Sigmoid colon (tissue), 7 donors: ENCODE measurements around the gene WDFY4. TPM values are rescaled to one million over a fixed set of nuclear protein-coding genes. Genes with fewer than 3 reads are reported as not detected.

Experiments
- DNase-seq: peaks from one replicate; pipeline ENCODE4 v3.0.0-alpha.2; 2019
- H3K27ac ChIP-seq, 4 donors: fragments of 200-600 bp; sonication (generic); one replicate each; pipeline ENCODE4 v1.5.1; 2016 to 2019; ENCODE audit warnings: mild to moderate bottlenecking in 1 of 4
- H3K27me3 ChIP-seq, 3 donors: fragments of 200-600 bp; sonication (generic); one replicate each; pipeline ENCODE4 v1.5.1; 2019; ENCODE audit warnings: mild to moderate bottlenecking in 1 of 3
- H3K36me3 ChIP-seq, 4 donors: fragments of 200-600 bp; sonication (generic); one replicate each; pipeline ENCODE4 v1.5.1; 2016 to 2019
- H3K4me1 ChIP-seq, 4 donors: fragments of 200-600 bp; sonication (generic); one replicate each; pipeline ENCODE4 v1.5.1; 2017 to 2019
- H3K4me3 ChIP-seq, 4 donors: fragments of 200-600 bp; sonication (generic); one replicate each; pipeline ENCODE4 v1.5.1; 2017 to 2019; ENCODE audit warnings: mild to moderate bottlenecking in 2 of 4, moderate library complexity in 1 of 4
- H3K9me3 ChIP-seq, 4 donors: fragments of 200-600 bp in 3 of 4; sonication (generic) in 3 of 4; one replicate each; pipeline versions ENCODE4 v1.5.1 to v1.6.1; 2013 to 2019
- EP300 ChIP-seq, 4 donors: sonication (generic); formaldehyde crosslinking; IDR thresholded peaks; one replicate each; pipeline ENCODE4 v1.6.1; 2017; ENCODE audit warnings: antibody characterized with exemption in 4 of 4
- POLR2A ChIP-seq, 2 donors: fragments of 450-650 bp; IDR thresholded peaks; one replicate each; pipeline ENCODE4 v1.6.1; 2016; ENCODE audit warnings: antibody characterized with exemption in 2 of 2, mild to moderate bottlenecking in 2 of 2, moderate library complexity in 2 of 2
- POLR2AphosphoS5 ChIP-seq, 4 donors: sonication (generic); formaldehyde crosslinking; IDR thresholded peaks; one replicate each; pipeline ENCODE4 v1.6.1; 2017; ENCODE audit warnings: antibody characterized with exemption in 4 of 4
- WGBS, 2 donors: extraction: QIAGEN DNeasy Blood & Tissue Kit; methylation state at CpG; one replicate each; pipeline ENCODE4 v1.1.7; 2013; 5-methylcytosine and 5-hydroxymethylcytosine counted together
- intact Hi-C: fragments of 100-400 bp; cut with DNase I; formaldehyde crosslinking; loops from one replicate; pipeline ENCODE4 v1.15.1; 2023
- polyA plus RNA-seq, 3 donors: library from polyadenylated mRNA; stranded (reverse); fragments of 200-250 nt; gene quantifications; one replicate each; pipeline ENCODE4 v1.2.3, GENCODE V29; 2013
- total RNA-seq, 4 donors: library from RNA; depleted of rRNA; stranded (reverse); fragments of >200 nt; gene quantifications; one replicate each; pipeline ENCODE4 v1.1.0, GENCODE V29; 2016
- TF ChIP-seq, protein P1 (sequence below), 4 experiments: fragments of 450-650 bp in 3 of 4; fragments of 200-600 bp in 1 of 4; IDR thresholded peaks; one replicate each; pipeline ENCODE4 v1.5.1; 2016 to 2019; ENCODE audit warnings: antibody characterized with exemption in 4 of 4, mild to moderate bottlenecking in 3 of 4, moderate library complexity in 2 of 4
- donor health status: healthy with polysubstance abuse.
- donor health status: Bipolar disorder and iron deficiency.
- donor health status: healthy.

The WDFY4 gene
- total and polyA plus RNA-seq, 7 donors, result 0.60 to 18.6 (median 2.5) TPM

GRCh38 chr10:48677625-48678024 is 7.0 kb upstream of the WDFY4 start:
- Histone ChIP-seq H3K27ac (no peak overlapping the region), H3K4me3 (no peak overlapping the region), H3K9me3 (peaks cover 0 to 4% (median 0%) of the 10 kb centered on the region in 4 donors), H3K36me3 (no peaks in the 10 kb centered on the region), H3K27me3 (peaks cover 0 to 4% (median 0%) of the 10 kb centered on the region in 3 donors), H3K4me1 (no peaks in the 10 kb centered on the region)
- intact Hi-C loops, result no loop called here
- DNase-seq, result no peak
- no peak for TF ChIP-seq POLR2AphosphoS5 (IDR thresholded peaks at IDR 0.05)
- TF ChIP-seq, protein P1, sequence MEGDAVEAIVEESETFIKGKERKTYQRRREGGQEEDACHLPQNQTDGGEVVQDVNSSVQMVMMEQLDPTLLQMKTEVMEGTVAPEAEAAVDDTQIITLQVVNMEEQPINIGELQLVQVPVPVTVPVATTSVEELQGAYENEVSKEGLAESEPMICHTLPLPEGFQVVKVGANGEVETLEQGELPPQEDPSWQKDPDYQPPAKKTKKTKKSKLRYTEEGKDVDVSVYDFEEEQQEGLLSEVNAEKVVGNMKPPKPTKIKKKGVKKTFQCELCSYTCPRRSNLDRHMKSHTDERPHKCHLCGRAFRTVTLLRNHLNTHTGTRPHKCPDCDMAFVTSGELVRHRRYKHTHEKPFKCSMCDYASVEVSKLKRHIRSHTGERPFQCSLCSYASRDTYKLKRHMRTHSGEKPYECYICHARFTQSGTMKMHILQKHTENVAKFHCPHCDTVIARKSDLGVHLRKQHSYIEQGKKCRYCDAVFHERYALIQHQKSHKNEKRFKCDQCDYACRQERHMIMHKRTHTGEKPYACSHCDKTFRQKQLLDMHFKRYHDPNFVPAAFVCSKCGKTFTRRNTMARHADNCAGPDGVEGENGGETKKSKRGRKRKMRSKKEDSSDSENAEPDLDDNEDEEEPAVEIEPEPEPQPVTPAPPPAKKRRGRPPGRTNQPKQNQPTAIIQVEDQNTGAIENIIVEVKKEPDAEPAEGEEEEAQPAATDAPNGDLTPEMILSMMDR (IDR thresholded peaks at IDR 0.05), result no peak
- no peak for TF ChIP-seq POLR2A (IDR thresholded peaks at IDR 0.05)
- WGBS, 2 donors, result 82 to 90% methylated on average over 2 of the region's 2 CpGs

GRCh38 chr10:48678041-48678440 is 6.6 kb upstream of the WDFY4 start:
- no peaks in the 10 kb centered on the region for H3K36me3 ChIP-seq
- WGBS, 2 donors, result 68 to 77% methylated on average over 1 of the region's 1 CpG
- intact Hi-C loops, result no loop called here
- no peak for DNase-seq
- no peak overlapping the region for H3K4me3 ChIP-seq
- H3K27me3 ChIP-seq, result peaks cover 0 to under 1% (median 0%) of the 10 kb centered on the region in 3 donors
- peaks cover 0 to 4% (median 0%) of the 10 kb centered on the region in 4 donors for H3K9me3 ChIP-seq
- no peak for TF ChIP-seq EP300 (IDR thresholded peaks at IDR 0.05)
- TF ChIP-seq POLR2AphosphoS5 (IDR thresholded peaks at IDR 0.05), result no peak
- TF ChIP-seq, protein P1 (IDR thresholded peaks at IDR 0.05), result no peak
- no peak for TF ChIP-seq POLR2A (IDR thresholded peaks at IDR 0.05)
- no peak overlapping the region for H3K27ac ChIP-seq
- no peaks in the 10 kb centered on the region for H3K4me1 ChIP-seq

GRCh38 chr10:48681740-48682139 is 2.9 kb upstream of the WDFY4 start:
- Histone ChIP-seq H3K4me3 (no peak overlapping the region), H3K27me3 (no peaks in the 10 kb centered on the region), H3K4me1 (no peaks in the 10 kb centered on the region), H3K27ac (no peak overlapping the region), H3K36me3 (no peaks in the 10 kb centered on the region), H3K9me3 (peaks cover 0 to 4% (median 0%) of the 10 kb centered on the region in 4 donors)
- TF ChIP-seq, protein P1 (IDR thresholded peaks at IDR 0.05), result no peak
- no peak for TF ChIP-seq POLR2A (IDR thresholded peaks at IDR 0.05)
- no peak for DNase-seq
- intact Hi-C loops, result no loop called here
- 73 to 83% methylated on average over 3 of the region's 3 CpGs for WGBS, 2 donors

- Histone ChIP-seq H3K4me1 (no peaks in the 10 kb centered on the region), H3K27me3 (no peaks in the 10 kb centered on the region), H3K4me3 (no peak overlapping the region), H3K36me3 (no peaks in the 10 kb centered on the region), H3K9me3 (peaks cover 0 to 4% (median 0%) of the 10 kb centered on the region in 4 donors), H3K27ac (no peak overlapping the region)
- WGBS, 2 donors, result 80% methylated on average over 3 of the region's 3 CpGs
- intact Hi-C loops, result no loop called here
- no peak for DNase-seq
- TF ChIP-seq POLR2A (IDR thresholded peaks at IDR 0.05) (no peak), POLR2AphosphoS5 (IDR thresholded peaks at IDR 0.05) (no peak), EP300 (IDR thresholded peaks at IDR 0.05) (no peak)
- TF ChIP-seq, protein P1 (IDR thresholded peaks at IDR 0.05), result no peak
Measured at GRCh38 chr10:48682265-48682664, 2.4 kb upstream of the WDFY4 start.

DNA sequence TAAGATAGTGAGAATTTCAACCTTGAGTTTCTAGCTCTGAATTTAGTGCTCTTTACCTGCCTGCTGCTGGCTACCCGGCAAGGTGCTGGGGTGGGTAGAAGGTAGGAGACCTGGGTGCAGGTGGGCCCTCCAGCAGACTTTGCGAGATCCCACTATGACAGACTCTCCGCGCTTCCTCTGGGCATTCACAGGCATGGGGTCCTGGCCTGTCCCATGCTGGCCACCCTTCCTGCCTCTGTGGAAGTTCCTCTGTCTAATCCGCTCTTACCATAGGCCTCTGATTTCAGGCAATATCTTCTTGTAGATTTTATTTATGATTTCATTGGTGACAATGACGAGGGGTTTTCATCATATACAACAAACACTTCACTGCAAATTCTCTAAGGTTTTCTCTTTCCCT is 1.2 kb upstream of the WDFY4 start:
- H3K4me1 ChIP-seq, result no peaks in the 10 kb centered on the region
- no peaks in the 10 kb centered on the region for H3K36me3 ChIP-seq
- no peak overlapping the region for H3K27ac ChIP-seq
- no peak overlapping the region for H3K4me3 ChIP-seq
- no peak for TF ChIP-seq EP300 (IDR thresholded peaks at IDR 0.05)
- no peak for TF ChIP-seq POLR2AphosphoS5 (IDR thresholded peaks at IDR 0.05)
- TF ChIP-seq, protein P1 (IDR thresholded peaks at IDR 0.05), result no peak
- no peak for TF ChIP-seq POLR2A (IDR thresholded peaks at IDR 0.05)
- H3K27me3 ChIP-seq, result no peaks in the 10 kb centered on the region
- no peaks in the 10 kb centered on the region for H3K9me3 ChIP-seq
- no peak for DNase-seq
- intact Hi-C loops, result no loop called here
- 90 to 94% methylated on average over 6 of the region's 6 CpGs for WGBS, 2 donors
